GM12878 (cell line): ENCODE results near the gene ATP8A1. TPM values are rescaled to one million over a fixed set of nuclear protein-coding genes. Genes with fewer than 3 reads are reported as not detected.

Source experiments
- ATAC-seq: fragments of 200-7000 bp; cut with Tn5 transposase; 3 replicates; pipeline ENCODE4 v1.9.1; 2020; ENCODE audit warnings: mild to moderate bottlenecking, moderate library complexity
- BruUV-seq: library from RNA; stranded (reverse); fragments of 400-500 nt; replicated peaks from 2 replicates; lab custom pipeline; 2021; lab: Mats Ljungman, UMichigan
- CTCF ChIA-PET: fragments of 300-600 bp; sonication (Branson Sonifier 250); formaldehyde crosslinking; extraction: SDS; loops from one replicate; lab custom pipeline; 2021; ENCODE audit warnings: inconsistent platforms; lab: Yijun Ruan, JAX
- POLR2A ChIA-PET: fragments of 350-600 bp; formaldehyde crosslinking; extraction: SDS; loops from one replicate; lab custom pipeline; 2021; ENCODE audit warnings: inconsistent platforms; lab: Charles Lee
- RAD21 ChIA-PET: fragments of 300-600 bp; sonication (Branson Sonifier 250); formaldehyde crosslinking; loops from one replicate; lab custom pipeline; 2023; ENCODE audit warnings: antibody characterized with exemption; ENCODE audit not compliant: unreplicated experiment; lab: Charles Lee
- SMC1A ChIA-PET: fragments of 300-600 bp; sonication (Branson Sonifier 250); formaldehyde crosslinking; loops from one replicate; lab custom pipeline; 2023; ENCODE audit not compliant: unreplicated experiment, uncharacterized antibody; lab: Charles Lee
- DNase-seq: peaks from one replicate; pipeline ENCODE4 v3.0.0-alpha.2; 2011; ENCODE audit warnings: low read depth, low spot score
- FAIRE-seq: peaks from 3 replicates; lab custom pipeline; 2011; peaks lifted over from hg19 to GRCh38; lab: Jason Lieb, UNC
- H2AFZ ChIP-seq: 2 replicates; pipeline ENCODE4 v1.6.0; 2011; ENCODE audit warnings: low read depth, low read length, control low read depth; ENCODE audit not compliant: control insufficient read depth
- H3K27ac ChIP-seq: 2 replicates; pipeline ENCODE4 v1.5.1; 2011; ENCODE audit warnings: control low read depth; ENCODE audit not compliant: control insufficient read depth, insufficient read depth
- H3K27me3 ChIP-seq, 2 experiments: replicated peaks in 1 of 2; 2 replicates each; pipeline versions ENCODE4 v1.6.0 to v1.6.1; 2011; ENCODE audit warnings: low read length in 1 of 2; ENCODE audit not compliant: control insufficient read depth in 2 of 2, insufficient read depth in 2 of 2
- H3K36me3 ChIP-seq, 2 experiments: 2 replicates each; pipeline ENCODE4 v1.5.1; 2011; ENCODE audit warnings: low read length in 1 of 2; ENCODE audit not compliant: control insufficient read depth in 2 of 2, insufficient read depth in 2 of 2
- H3K4me1 ChIP-seq: 2 replicates; pipeline ENCODE4 v1.6.1; 2011; ENCODE audit warnings: mild to moderate bottlenecking, low read length, moderate library complexity, mixed read lengths; ENCODE audit not compliant: control insufficient read depth, insufficient read depth
- H3K4me2 ChIP-seq: 2 replicates; pipeline ENCODE4 v1.6.0; 2011; ENCODE audit warnings: control low read depth; ENCODE audit not compliant: control insufficient read depth, insufficient read depth
- H3K4me3 ChIP-seq: fragments of 200-600 bp; sonication (generic); 2 replicates; pipeline ENCODE4 v1.5.1; 2016
- H3K79me2 ChIP-seq: 2 replicates; pipeline ENCODE4 v1.6.0; 2011; ENCODE audit warnings: low read length; ENCODE audit not compliant: control insufficient read depth, insufficient read depth
- H3K9ac ChIP-seq: 2 replicates; pipeline ENCODE4 v1.8.0; 2011; ENCODE audit warnings: low read length, control low read depth, mixed read lengths; ENCODE audit not compliant: control insufficient read depth, insufficient read depth
- H3K9me3 ChIP-seq: replicated peaks from 3 replicates; pipeline ENCODE4 v1.5.1; 2011; ENCODE audit warnings: mild to moderate bottlenecking, low read length; ENCODE audit not compliant: control insufficient read depth, insufficient read depth
- H4K20me1 ChIP-seq: 2 replicates; pipeline ENCODE4 v1.6.0; 2011; ENCODE audit not compliant: control insufficient read depth, insufficient read depth
- PBX3 ChIP-seq: IDR thresholded peaks from 2 replicates; pipeline ENCODE4 v1.6.1; 2011; ENCODE audit warnings: mild to moderate bottlenecking, low read depth, low read length, moderate library complexity; ENCODE audit not compliant: insufficient replicate concordance
- ZBTB11 ChIP-seq: fragments of 450-650 bp; formaldehyde crosslinking; IDR thresholded peaks from 2 replicates; pipeline ENCODE4 v1.5.0; 2022; ENCODE audit warnings: mild to moderate bottlenecking, missing genetic modification characterization
- whole genome bisulfite sequencing: methylation state at CpG from one replicate; pipeline ENCODE4 v1.1.6; 2016; ENCODE audit warnings: low lambda C conversion rate; ENCODE audit not compliant: insufficient replicate concordance, insufficient coverage; ENCODE audit errors: missing lambda C conversion rate; 5-methylcytosine and 5-hydroxymethylcytosine counted together
- in situ Hi-C: fragments of 300-500 bp; cut with MboI; formaldehyde crosslinking; loops from 9 replicates; pipeline ENCODE4 v1.14.3; 2018; ENCODE audit warnings: mixed read lengths
- intact Hi-C: fragments of 100-400 bp; cut with micrococcal nuclease; formaldehyde crosslinking; loops from one replicate; pipeline ENCODE4 v1.14.2; 2022; ENCODE audit not compliant: unreplicated experiment
- polyA plus RNA-seq, 11 experiments: library from polyadenylated mRNA; depleted of rRNA in 4 of 11; unstranded in 6 of 11; stranded (reverse) in 5 of 11; fragments of >200 nt; fragmentation: Nextera tagmentation in 4 of 11; fragmentation: Illumina TruSeq in 1 of 11; extraction: Ambion mirVana in 4 of 11; extraction: Trizol in 1 of 11; gene quantifications; 1 replicate in 1 of 11; 2 replicates in 10 of 11; pipeline versions ENCODE4 v1.2.1 to v1.2.3, GENCODE V29; 2011 to 2016; ENCODE audit warnings: inconsistent platforms in 2 of 11, missing spikeins in 2 of 11, low read depth in 1 of 11
- total RNA-seq, 4 experiments: library from RNA; depleted of rRNA in 3 of 4; stranded (reverse); fragments of >200 nt in 3 of 4; fragmentation: Illumina TruSeq in 1 of 4; extraction: Trizol in 1 of 4; gene quantifications; 2 replicates each; pipeline versions ENCODE4 v1.2.1 to v1.2.3, GENCODE V29; 2013 to 2021

ATP8A1 gene
- total and polyA plus RNA-seq, 10 of the 15 experiments (the other 5 are each of a cell fraction or from before 2014, with no cell fraction given) = 9.0 to 116 (median 37.3) TPM

GRCh38 chr4:42531341-42532030 is 125.4 kb downstream of the ATP8A1 start (continued):
- no peak for TF ChIP-seq ZBTB11 (CRISPR knock-in tag)
- TF ChIP-seq, all 136 proteins: peak for 0

GRCh38 chr4:42523066-42523718 is 133.7 kb downstream of the ATP8A1 start:
- peaks cover 1 to 17% of the 10 kb centered on the region in 2 experiments for H3K36me3 ChIP-seq
- DNase-seq = no peak
- no peak for FAIRE-seq
- H3K27me3 ChIP-seq = no peaks in the 10 kb centered on the region
- ATAC-seq = no peak
- no peak overlapping the region for H3K4me3 ChIP-seq
- RAD21 ChIA-PET = no interaction called here
- no peak overlapping the region for H3K9ac ChIP-seq
- TF ChIP-seq PBX3 = no peak
- BruUV-seq = no TSS peak
- no peak overlapping the region for H2AFZ ChIP-seq
- in situ Hi-C loops (no loop called here), intact Hi-C loops (no loop called here)
- no peaks in the 10 kb centered on the region for H4K20me1 ChIP-seq
- CTCF ChIA-PET = interaction anchor here (1.0 to 4.7 kb wide), 3 partner anchors 152 to 242 kb away, joined by 3 to 54 read pairs (median 7); no protein-coding TSS in a partner anchor
- POLR2A ChIA-PET = no interaction called here
- SMC1A ChIA-PET = interaction anchor here (1.2 to 2.3 kb wide), 2 partner anchors 13 to 152 kb away, joined by 3 to 8 read pairs; no protein-coding TSS in a partner anchor
- H3K4me1 ChIP-seq = no peaks in the 10 kb centered on the region
- H3K9me3 ChIP-seq = no peaks in the 10 kb centered on the region
- H3K27ac ChIP-seq = no peak overlapping the region
- WGBS = 80% methylated on average over 3 of the region's 3 CpGs
- no peaks in the 10 kb centered on the region for H3K79me2 ChIP-seq
- H3K4me2 ChIP-seq = no peak overlapping the region
